Heart left ventricle (tissue), 16 donors: ENCODE measurements around the gene FAM217A. TPM values are rescaled to one million over a fixed set of nuclear protein-coding genes. Genes with fewer than 3 reads are reported as not detected.

Experiments used
- ATAC-seq, 4 donors: fragments of 200-7000 bp; cut with Tn5 transposase; one replicate each; pipeline ENCODE4 v1.9.1; 2020 to 2022; ENCODE audit warnings: moderate library complexity in 4 of 4, mild to moderate bottlenecking in 3 of 4, moderate number of reproducible peaks in 1 of 4
- DNase-seq, 5 donors: peaks; one replicate each; pipeline ENCODE4 v3.0.0-alpha.2; 2020
- H3K27ac ChIP-seq, 12 donors: fragments of 200-600 bp; sonication (generic) in 4 of 12; one replicate each; pipeline versions ENCODE4 v1.5.0 to v1.8.0; 2016 to 2022; ENCODE audit warnings: mild to moderate bottlenecking in 2 of 12
- H3K27me3 ChIP-seq, 9 donors: fragments of 200-600 bp; sonication (generic) in 2 of 9; one replicate each; pipeline versions ENCODE4 v1.5.1 to v1.8.0; 2016 to 2022; ENCODE audit warnings: mild to moderate bottlenecking in 3 of 9
- H3K36me3 ChIP-seq, 9 donors: fragments of 200-600 bp; sonication (generic) in 2 of 9; one replicate each; pipeline versions ENCODE4 v1.5.0 to v1.8.0; 2018 to 2022; ENCODE audit warnings: mild to moderate bottlenecking in 2 of 9
- H3K4me1 ChIP-seq, 12 donors: fragments of 200-600 bp; sonication (generic) in 4 of 12; one replicate each; pipeline versions ENCODE4 v1.5.0 to v1.8.0; 2016 to 2022; ENCODE audit warnings: mild to moderate bottlenecking in 3 of 12
- H3K4me3 ChIP-seq, 12 donors: fragments of 200-600 bp; sonication (generic) in 4 of 12; one replicate each; pipeline versions ENCODE4 v1.5.0 to v1.8.0; 2017 to 2022; ENCODE audit warnings: mild to moderate bottlenecking in 9 of 12, moderate library complexity in 4 of 12
- H3K9me3 ChIP-seq, 12 donors: fragments of 200-600 bp; sonication (generic) in 4 of 12; one replicate each; pipeline versions ENCODE4 v1.5.0 to v1.8.0; 2016 to 2022; ENCODE audit warnings: mild to moderate bottlenecking in 1 of 12
- POLR2A ChIP-seq, 2 donors: fragments of 450-650 bp; IDR thresholded peaks; one replicate each; pipeline ENCODE4 v1.6.1; 2017; ENCODE audit warnings: antibody characterized with exemption in 2 of 2, mild to moderate bottlenecking in 2 of 2, moderate library complexity in 2 of 2
- WGBS, 4 donors: extraction: QIAGEN DNeasy Blood & Tissue Kit in 2 of 4; methylation state at CpG; one replicate each; pipeline versions ENCODE4 v1.1.5 to v1.1.7; 2013 to 2018; 5-methylcytosine and 5-hydroxymethylcytosine counted together
- intact Hi-C, 10 donors: fragments of 100-400 bp; cut with DNase I; formaldehyde crosslinking; loops; one replicate each; pipeline versions ENCODE4 v1.11.1 to v1.14.2; 2022
- polyA plus RNA-seq, 2 donors: library from polyadenylated mRNA; stranded (reverse); fragments of 200-250 nt; gene quantifications; one replicate each; pipeline ENCODE4 v1.2.3, GENCODE V29; 2013
- total RNA-seq, 9 donors: library from RNA; depleted of rRNA in 2 of 9; stranded (reverse); fragments of >200 nt in 2 of 9; fragmentation: NEBNext Ultra II Directional in 3 of 9; extraction: Animal tissue kit (Norgen Biotek cat#: 25700) in 3 of 9; gene quantifications; one replicate each; pipeline versions ENCODE4 v1.1.0 to v1.2.4, GENCODE V29; 2016 to 2023
- TF ChIP-seq, protein P1 (sequence below), 12 donors: fragments of 200-600 bp; sonication (generic) in 4 of 12; IDR thresholded peaks; one replicate each; pipeline versions ENCODE4 v1.5.0 to v1.8.0; 2018 to 2022; ENCODE audit warnings: antibody characterized with exemption in 12 of 12, mild to moderate bottlenecking in 5 of 12
- donor health status: ischemic (EF 13 %, LVEDD 7.1; RV severe dilation, severe dysfunction).
- donor health status: healthy with polysubstance abuse.
- donor health status: DM: no; HTN: yes; CAD: no.
- donor health status: DM: no; HTN: no; CAD: no.
- donor health status: ischemic (EF 25% LVEDD 6.9; RV normal size, moderate dysfunction).
- donor health status: ischemic (EF 25% LVEDD 5.7; RV mildly dilated, moderate dysfunction).
- donor health status: healthy.
- donor health status: DM: yes; HTN: yes; CAD: no.
- donor health status: ischemic (EF 35%, LVEDD 5.7; RV mildly dilated, moderate dysfunction).
- donor health status: nonischemic (EF 11% LVEDD 7.7; RV severe dilation, severe dysfunction).
- donor health status: DM: yes; HTN: yes; CAD: no.
- donor health status: PGD.
- donor health status: ischemic (EF 29% LVEDD 5.4; RV normal size, mild dysfunction).
- donor health status: nonischemic (EF 23%, LVEDD 6.1; RV moderate dilation, normal function).

FAM217A gene
- total and polyA plus RNA-seq, 11 donors: not detected

DNA sequence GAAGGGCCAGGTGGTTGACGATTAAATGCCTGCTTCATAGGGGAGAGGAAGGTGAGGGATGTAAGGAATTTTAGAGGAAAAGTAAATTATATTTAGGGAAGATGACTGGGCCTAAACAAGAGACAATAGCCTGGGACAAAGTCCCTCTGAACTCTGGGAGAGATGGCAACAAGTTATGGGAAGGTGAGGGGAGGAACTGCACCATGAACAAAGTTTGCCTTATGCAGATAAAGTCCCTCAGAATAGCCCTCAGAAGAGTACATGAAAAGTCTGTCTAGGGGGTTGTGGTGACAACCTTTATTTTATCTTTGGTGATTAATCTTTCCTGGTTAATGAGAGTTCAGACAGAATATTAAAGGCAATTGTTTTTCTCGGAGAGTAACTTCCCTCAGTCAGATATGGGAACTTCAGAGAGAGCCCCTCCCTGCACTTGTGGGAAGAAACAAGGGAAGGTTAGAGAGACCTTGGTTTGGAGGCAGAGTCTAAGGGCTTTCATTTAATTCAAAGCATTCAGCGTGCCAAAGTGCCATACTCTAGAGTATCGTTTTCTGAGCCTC is 27.1 kb upstream of the FAM217A start:
- intact Hi-C loops: no loop called here
- 69 to 82% (median 80%) methylated on average over 4 of the region's 4 CpGs for WGBS, 4 donors
- H3K27ac ChIP-seq: no peak overlapping the region
- ATAC-seq (no peak), DNase-seq (no peak)
- H3K36me3 ChIP-seq: no peaks in the 10 kb centered on the region
- no peak overlapping the region for H3K4me3 ChIP-seq
- no peak for TF ChIP-seq POLR2A (IDR thresholded peaks at IDR 0.05)
- TF ChIP-seq, protein P1, sequence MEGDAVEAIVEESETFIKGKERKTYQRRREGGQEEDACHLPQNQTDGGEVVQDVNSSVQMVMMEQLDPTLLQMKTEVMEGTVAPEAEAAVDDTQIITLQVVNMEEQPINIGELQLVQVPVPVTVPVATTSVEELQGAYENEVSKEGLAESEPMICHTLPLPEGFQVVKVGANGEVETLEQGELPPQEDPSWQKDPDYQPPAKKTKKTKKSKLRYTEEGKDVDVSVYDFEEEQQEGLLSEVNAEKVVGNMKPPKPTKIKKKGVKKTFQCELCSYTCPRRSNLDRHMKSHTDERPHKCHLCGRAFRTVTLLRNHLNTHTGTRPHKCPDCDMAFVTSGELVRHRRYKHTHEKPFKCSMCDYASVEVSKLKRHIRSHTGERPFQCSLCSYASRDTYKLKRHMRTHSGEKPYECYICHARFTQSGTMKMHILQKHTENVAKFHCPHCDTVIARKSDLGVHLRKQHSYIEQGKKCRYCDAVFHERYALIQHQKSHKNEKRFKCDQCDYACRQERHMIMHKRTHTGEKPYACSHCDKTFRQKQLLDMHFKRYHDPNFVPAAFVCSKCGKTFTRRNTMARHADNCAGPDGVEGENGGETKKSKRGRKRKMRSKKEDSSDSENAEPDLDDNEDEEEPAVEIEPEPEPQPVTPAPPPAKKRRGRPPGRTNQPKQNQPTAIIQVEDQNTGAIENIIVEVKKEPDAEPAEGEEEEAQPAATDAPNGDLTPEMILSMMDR (IDR thresholded peaks at IDR 0.05): no peak
- H3K9me3 ChIP-seq: no peaks in the 10 kb centered on the region
- H3K4me1 ChIP-seq: peaks cover 0 to 21% (median 8%) of the 10 kb centered on the region in 12 donors
- no peaks in the 10 kb centered on the region for H3K27me3 ChIP-seq

DNA sequence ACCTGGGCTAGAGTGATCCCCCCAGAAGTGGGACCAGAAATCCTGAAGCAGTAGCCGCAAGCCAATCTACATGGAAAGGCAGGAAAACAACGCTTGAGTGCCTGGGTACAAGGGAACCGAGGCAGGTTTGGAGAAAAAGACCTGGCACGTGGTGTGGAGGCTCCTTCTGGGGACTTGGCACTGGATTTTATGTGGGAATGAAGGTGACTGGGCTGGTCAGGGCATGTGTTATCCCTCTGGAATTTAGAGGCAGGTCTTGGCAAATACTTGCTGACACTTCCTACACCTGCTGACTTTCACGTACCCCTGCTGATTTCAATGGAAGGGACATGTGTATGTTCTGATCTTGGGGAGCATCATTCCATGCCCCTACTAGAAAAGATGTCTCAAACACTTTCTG is 25.0 kb upstream of the FAM217A start:
- Histone ChIP-seq H3K4me1 (peaks cover 0 to 4% (median 0%) of the 10 kb centered on the region in 12 donors), H3K27me3 (no peaks in the 10 kb centered on the region), H3K9me3 (no peaks in the 10 kb centered on the region), H3K36me3 (no peaks in the 10 kb centered on the region), H3K27ac (no peak overlapping the region), H3K4me3 (no peak overlapping the region)
- no peak for DNase-seq
- WGBS, 4 donors: 76 to 83% (median 80%) methylated on average over 5 of the region's 5 CpGs
- intact Hi-C loops: no loop called here
- TF ChIP-seq, protein P1 (IDR thresholded peaks at IDR 0.05): no peak
- no peak for TF ChIP-seq POLR2A (IDR thresholded peaks at IDR 0.05)
- no peak for ATAC-seq

DNA sequence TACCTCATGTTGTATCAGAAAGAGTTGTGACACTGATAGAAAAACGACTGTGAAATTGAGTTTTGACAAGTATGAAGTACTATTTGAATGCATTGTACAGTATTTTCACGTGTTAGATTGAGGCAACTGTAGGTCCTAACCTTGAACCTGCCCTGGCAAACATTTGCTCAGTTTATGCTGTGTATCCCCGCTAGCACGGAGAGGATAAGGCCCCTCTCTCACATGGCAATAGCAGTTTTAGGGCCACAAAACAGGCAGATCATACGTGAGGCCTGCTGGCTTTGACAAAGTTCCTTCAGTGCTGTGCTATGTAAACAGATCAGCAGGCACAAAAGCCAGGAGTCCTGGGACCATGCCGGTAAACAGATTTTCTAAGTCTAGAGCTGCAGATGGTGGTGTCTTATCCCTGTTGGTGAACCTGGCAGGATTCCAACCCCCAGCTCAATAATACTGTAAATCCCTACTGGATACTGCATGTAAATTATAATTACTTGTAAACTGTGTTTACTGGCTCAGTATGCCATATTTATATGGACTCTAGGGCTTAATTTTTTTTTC is 23.8 kb upstream of the FAM217A start:
- H3K36me3 ChIP-seq: no peaks in the 10 kb centered on the region
- H3K4me1 ChIP-seq: no peaks in the 10 kb centered on the region
- WGBS, 4 donors: 75 to 82% (median 76%) methylated on average over 6 of the region's 6 CpGs
- H3K4me3 ChIP-seq: no peak overlapping the region
- H3K9me3 ChIP-seq: no peaks in the 10 kb centered on the region
- no peak overlapping the region for H3K27ac ChIP-seq
- intact Hi-C loops: no loop called here
- no peaks in the 10 kb centered on the region for H3K27me3 ChIP-seq
- TF ChIP-seq, protein P1 (IDR thresholded peaks at IDR 0.05): no peak
- DNase-seq (no peak), ATAC-seq (peak in 1 of 4 donors; percentile 26)

DNA sequence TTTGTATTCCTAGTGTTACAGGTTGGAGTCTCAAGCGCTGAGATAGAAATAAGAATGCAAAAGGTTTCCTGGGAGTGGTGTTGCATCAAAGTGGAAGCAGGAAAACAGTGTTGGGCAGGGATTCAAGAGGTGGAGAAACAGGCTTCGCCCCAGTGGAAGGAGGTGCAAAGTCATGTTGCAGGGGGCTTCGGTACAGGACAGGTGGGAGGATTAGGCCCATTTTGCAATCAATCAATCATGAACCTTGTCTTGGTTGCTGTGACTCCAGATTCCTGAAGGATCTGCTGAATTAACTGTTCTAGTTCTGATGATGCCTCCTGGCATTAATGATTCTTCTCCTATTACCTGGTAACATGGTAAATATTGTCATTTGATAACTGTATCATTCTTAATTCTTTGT is 22.4 kb upstream of the FAM217A start:
- intact Hi-C loops: no loop called here
- Histone ChIP-seq H3K36me3 (no peaks in the 10 kb centered on the region), H3K9me3 (no peaks in the 10 kb centered on the region), H3K27me3 (no peaks in the 10 kb centered on the region), H3K27ac (no peak overlapping the region), H3K4me1 (no peaks in the 10 kb centered on the region), H3K4me3 (no peak overlapping the region)
- WGBS, 4 donors: 57 to 73% (median 61%) methylated on average over 3 of the region's 3 CpGs
- TF ChIP-seq, protein P1 (IDR thresholded peaks at IDR 0.05): no peak
- no peak for TF ChIP-seq POLR2A (IDR thresholded peaks at IDR 0.05)
- ATAC-seq (no peak), DNase-seq (no peak)
